Measurements from ENCODE around the gene IZUMO1. TPM values are rescaled to one million over a fixed set of nuclear protein-coding genes. Genes with fewer than 3 reads are reported as not detected.

Gene IZUMO1
- total and polyA plus RNA-seq, 9 of the 15 experiments (the other 6 are each of a cell fraction or from before 2014, with no cell fraction given): 0.14 to 2.1 (median 0.73) TPM

DNA sequence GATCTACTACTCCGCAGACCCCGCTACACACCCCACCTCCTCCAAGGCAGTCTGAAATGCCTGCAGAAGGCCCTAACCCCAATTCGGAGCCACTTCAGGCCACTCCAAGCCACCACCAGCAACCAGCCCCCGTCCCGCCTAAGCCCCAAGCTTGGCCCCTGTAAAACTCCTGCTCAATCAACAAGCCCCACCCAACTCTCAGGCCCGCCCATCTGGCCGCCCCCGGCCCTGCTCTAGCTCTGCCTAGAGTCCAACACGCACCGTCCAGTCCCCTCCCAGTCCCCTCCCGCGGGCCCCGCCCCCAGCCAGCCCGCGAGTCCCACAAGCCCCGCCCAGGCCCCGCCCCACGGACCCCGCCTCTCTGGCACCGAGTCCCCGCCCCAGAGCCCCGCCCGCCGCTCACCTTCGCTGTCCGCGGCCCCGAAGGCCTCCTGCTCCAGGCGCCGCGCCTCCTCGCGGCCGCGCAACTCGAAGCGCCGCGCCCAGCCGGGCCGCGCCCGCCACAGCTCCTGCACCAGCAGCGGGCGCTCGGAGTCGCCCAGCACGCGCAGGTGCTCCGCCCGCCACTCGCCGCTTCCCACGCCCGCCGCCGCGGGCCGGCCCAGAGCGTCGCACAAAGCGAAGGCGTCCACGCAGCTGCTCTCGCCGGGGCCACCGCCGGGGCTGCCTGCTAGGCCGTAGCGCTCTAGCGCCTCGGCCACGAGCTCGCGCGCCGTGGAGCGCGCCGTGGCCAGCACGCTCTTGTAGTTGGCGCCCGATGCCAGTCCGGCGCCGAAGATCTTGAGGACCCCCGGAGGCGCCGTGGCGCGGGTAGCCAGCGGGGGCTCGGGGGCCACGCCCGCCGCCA, 7.9 kb downstream of the IZUMO1 start (continued):
- TF ChIP-seq ZBTB26 (CRISPR knock-in tag; IDR thresholded peaks at IDR 0.05): no peak
- TF ChIP-seq ARID1B (IDR thresholded peaks at IDR 0.05): no peak; the same call in 1 of the 2 replicates
- peak; percentile 82; the same call in 1 of the 2 replicates for TF ChIP-seq CBX1 (IDR thresholded peaks at IDR 0.05; ENCODE audit: low read depth)
- no peak for TF ChIP-seq GTF2E2 (tag; IDR thresholded peaks at IDR 0.05)
- TF ChIP-seq ZNF79 (CRISPR knock-in tag; IDR thresholded peaks at IDR 0.05; ENCODE audit: low read depth): no peak
- TF ChIP-seq, protein P1, sequence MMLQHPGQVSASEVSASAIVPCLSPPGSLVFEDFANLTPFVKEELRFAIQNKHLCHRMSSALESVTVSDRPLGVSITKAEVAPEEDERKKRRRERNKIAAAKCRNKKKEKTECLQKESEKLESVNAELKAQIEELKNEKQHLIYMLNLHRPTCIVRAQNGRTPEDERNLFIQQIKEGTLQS (IDR thresholded peaks at IDR 0.05): no peak
- TF ChIP-seq, protein P1 (CRISPR knock-in tag; conservative IDR thresholded peaks at IDR 0.05): no peak
- no peak for TF ChIP-seq EHMT2 (IDR thresholded peaks at IDR 0.05)
- TF ChIP-seq, protein P2, sequence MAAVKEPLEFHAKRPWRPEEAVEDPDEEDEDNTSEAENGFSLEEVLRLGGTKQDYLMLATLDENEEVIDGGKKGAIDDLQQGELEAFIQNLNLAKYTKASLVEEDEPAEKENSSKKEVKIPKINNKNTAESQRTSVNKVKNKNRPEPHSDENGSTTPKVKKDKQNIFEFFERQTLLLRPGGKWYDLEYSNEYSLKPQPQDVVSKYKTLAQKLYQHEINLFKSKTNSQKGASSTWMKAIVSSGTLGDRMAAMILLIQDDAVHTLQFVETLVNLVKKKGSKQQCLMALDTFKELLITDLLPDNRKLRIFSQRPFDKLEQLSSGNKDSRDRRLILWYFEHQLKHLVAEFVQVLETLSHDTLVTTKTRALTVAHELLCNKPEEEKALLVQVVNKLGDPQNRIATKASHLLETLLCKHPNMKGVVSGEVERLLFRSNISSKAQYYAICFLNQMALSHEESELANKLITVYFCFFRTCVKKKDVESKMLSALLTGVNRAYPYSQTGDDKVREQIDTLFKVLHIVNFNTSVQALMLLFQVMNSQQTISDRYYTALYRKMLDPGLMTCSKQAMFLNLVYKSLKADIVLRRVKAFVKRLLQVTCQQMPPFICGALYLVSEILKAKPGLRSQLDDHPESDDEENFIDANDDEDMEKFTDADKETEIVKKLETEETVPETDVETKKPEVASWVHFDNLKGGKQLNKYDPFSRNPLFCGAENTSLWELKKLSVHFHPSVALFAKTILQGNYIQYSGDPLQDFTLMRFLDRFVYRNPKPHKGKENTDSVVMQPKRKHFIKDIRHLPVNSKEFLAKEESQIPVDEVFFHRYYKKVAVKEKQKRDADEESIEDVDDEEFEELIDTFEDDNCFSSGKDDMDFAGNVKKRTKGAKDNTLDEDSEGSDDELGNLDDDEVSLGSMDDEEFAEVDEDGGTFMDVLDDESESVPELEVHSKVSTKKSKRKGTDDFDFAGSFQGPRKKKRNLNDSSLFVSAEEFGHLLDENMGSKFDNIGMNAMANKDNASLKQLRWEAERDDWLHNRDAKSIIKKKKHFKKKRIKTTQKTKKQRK (IDR thresholded peaks at IDR 0.05; ENCODE audit: borderline replicate concordance, low read depth, low read length): no peak
- TF ChIP-seq FOXP4 (CRISPR knock-in tag; IDR thresholded peaks at IDR 0.05; ENCODE audit: borderline replicate concordance): no peak
- TF ChIP-seq ARID2 (IDR thresholded peaks at IDR 0.05): no peak
- TF ChIP-seq KLF13 (tag; IDR thresholded peaks at IDR 0.05; ENCODE audit: borderline replicate concordance, low read depth): no peak
- TF ChIP-seq GATAD2B (IDR thresholded peaks at IDR 0.05; ENCODE audit: borderline replicate concordance): no peak; the same call in none of the 2 replicates
- TF ChIP-seq RAD21 (CRISPR knock-in tag; conservative IDR thresholded peaks at IDR 0.05 in 1 of 2, IDR thresholded peaks at IDR 0.05 in 1 of 2): peak; percentile 81 to 91
- peak; percentile 83 for TF ChIP-seq RBFOX2 (IDR thresholded peaks at IDR 0.05; ENCODE audit: low read depth, low read length)
- 0 out of 2 replicates have a peak, but pooled peaks have one; percentile 21 for TF ChIP-seq ZSCAN29 (IDR thresholded peaks at IDR 0.05)
- no peak for TF ChIP-seq ZBTB8A (IDR thresholded peaks at IDR 0.05; ENCODE audit: partially characterized antibody)
- TF ChIP-seq CREB3 (tag; conservative IDR thresholded peaks at IDR 0.05; ENCODE audit: low read depth): no peak
